GM21526 (cell line): ENCODE data around the gene MIPOL1.
"Not testable (repeated sequence)": the region's sequence is repeated elsewhere in the genome, so short reads cannot be mapped to it uniquely, and the experiment has no call there.

Source experiments
- ATAC-seq: cut with Tn5 transposase; IDR thresholded peaks from one replicate; pipeline ENCODE4 v1.9.1; 2021; ENCODE audit warnings: moderate library complexity; ENCODE audit not compliant: unreplicated experiment, low FRiP score

MIPOL1 gene

DNA sequence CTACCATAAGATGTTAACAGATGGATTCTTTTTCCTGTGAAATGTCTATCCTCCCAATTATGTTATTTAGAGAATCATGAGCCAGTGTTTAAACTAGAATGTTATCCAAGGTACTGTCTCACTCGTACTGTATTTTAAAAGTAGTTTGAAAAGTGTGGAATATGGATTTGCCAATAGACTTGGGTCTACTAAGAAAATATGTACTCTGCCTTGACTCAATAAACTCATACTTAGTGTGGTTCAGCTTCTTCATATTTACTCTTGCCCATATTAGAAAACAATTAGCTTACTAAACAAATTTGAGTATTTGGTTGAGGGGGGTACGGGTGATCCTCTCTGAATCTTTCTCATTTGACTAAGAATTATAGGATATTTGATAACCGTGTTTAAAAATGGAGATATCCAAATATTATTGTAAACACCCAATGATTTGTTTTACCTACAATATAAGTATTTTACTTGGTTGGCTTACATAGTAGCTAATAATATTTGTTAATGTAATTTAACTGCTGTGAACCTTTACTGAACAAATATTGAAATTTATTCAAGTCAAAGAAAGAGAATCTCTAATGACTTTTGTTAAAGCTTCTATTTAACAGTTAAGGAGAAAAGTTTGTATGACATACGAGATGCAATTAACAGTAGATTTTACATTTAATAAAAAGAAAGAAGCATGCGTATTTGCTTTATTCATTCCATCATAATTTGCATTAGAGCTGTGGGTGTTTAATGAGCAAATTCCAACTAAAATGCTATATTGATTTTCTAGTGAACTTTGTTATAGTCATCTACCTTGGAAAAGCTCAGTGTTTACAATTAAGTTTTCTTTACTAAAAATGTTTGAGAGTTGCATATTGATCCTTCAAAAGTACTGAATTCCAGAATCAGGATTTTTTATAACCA lies 81.2 kb downstream of the MIPOL1 start:
- no peak for ATAC-seq

DNA sequence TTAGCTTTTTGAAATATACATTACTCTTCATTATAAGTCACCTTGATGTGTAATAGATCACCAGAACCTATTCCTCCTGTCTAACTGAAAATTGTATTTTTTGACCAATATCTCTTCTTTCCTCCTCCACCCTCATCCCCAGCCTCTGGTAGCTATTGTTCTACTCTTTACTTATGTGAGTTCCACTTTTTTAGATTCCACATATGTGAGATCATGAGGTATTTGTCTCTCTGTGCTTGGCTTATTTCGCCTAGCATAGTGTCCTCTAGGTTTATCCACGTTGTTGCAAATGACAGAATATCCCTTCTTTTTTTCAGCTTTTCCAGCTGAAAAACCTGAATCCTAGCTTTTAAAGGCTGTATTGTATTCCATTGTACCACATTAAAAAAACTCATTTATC lies 82.1 kb downstream of the MIPOL1 start:
- ATAC-seq: no peak

DNA sequence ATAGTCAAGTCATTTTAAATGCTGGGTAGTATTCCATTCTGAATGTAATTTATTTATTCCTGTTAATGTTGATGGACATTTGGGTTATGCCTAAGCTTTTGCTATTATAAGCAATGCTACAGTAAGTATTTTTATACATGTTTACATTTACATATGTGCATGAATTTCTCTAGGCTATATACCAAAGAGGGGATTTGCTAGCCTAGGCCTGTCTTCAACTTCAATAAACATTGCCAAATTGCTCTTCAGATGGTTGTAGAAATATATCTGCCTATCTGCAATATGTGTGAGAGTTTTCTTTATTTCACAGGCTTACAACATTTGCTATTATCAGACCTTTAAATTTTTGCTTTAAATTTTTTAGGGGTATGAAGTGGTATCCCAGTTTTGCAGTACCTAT lies 87.0 kb downstream of the MIPOL1 start:
- ATAC-seq: no peak

DNA sequence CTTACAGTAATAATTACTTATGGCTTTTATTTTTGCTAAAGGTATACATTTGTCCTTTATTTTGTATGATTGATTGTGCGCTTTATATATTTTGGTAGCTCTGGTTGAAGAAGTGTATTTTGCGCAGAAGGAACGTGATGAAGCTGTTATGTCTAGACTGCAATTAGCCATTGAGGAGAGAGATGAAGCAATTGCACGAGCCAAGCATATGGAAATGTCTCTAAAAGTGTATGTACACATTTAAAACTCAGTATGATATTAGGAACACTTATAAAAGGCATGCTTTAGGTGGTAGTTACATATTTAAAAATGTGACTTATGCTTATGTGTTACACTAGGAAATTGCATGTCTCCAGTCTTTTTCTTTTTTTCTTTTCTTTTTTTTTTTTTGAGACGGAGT lies 87.5 kb downstream of the MIPOL1 start:
- ATAC-seq: no peak

DNA sequence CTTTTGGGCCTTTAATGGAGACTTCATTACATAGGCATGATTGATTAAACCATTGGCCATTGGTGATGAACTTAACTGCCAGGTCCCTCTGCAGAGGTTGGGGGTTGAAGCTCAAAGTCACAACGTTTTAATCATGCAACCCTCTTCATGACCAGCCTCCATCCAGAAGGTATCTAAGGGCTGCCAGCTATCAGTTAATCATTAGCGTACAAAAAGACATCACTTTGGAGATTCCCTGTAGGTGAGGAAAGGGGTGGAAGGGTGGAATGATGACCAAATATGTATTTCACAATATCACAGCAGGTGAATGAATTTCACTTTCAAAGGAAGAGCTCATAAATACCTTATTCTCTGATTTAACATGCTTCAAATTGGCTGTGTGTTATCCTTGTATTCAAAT lies 92.0 kb downstream of the MIPOL1 start:
- ATAC-seq: no peak

DNA sequence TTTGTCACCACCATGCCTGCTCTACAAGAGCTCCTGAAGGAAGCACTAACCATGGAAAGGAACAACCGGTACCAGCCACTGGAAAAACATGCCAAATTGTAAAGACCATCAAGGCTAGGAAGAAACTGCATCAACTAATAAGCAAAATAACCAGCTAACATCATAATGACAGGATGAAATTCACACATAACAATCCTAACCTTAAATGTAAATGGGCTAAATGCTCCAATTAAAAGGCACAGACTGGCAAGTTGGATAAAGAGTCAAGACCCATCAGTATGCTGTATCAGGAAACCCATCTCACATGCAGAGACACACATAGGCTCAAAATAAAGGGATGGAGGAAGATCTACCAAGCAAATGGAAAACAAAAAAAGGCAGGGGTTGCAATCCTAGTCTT lies 97.5 kb downstream of the MIPOL1 start:
- not testable (repeated sequence) for ATAC-seq

DNA sequence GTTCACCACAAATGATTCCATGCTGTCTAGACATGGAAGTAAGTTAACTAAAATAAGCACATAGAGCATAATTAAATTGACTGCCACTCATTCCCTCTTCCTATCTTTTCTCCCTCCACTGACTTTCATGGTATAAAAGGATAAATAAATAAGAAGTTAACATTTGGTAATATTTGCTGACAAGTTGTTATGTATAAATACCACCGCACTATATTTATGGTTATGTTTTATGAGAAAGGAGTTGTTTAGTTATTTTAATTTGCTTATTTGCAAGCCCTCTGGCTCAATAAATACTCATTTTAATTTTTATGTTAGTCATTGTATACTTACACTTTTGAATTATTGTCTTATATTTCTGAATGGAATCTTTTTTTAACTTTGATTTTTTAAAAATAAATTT lies 113.5 kb downstream of the MIPOL1 start:
- no peak for ATAC-seq

DNA sequence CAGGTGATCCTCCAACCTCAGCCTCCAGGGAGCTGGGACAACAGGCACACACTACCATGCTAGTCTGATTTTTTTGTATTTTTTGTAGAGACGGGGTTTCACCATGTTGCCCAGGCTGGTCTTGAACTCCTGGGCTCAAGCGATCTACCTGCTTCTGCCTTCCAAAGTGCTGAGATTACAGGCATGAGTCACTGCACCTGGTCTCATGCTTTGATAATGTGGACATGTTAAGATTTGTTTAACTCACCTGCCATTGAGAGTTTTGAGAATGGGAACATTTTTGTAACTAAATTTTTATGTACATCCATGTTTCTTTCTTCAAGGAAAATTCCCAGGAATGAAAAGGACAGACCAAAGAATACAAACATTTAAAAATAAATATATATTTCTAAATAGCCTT lies 121.2 kb downstream of the MIPOL1 start:
- ATAC-seq: no peak

DNA sequence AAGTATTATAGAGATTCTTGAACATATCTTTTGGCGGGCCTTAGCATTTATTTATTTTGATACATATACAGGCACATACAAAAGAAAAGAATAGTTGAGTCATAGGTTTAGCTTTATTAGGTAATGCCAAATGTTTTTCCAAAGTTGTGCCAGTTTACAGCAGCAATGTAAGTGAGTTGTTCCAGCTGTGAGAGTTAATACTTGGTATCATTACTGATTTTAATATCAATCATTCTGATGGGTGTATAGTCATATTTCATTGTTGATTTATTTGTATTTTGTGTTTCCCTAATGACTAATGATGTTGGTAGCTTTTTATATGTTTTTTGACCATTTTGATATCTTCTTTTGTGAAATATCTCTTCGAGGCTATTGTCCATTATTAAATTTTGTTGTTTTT lies 122.4 kb downstream of the MIPOL1 start:
- ATAC-seq: no peak

DNA sequence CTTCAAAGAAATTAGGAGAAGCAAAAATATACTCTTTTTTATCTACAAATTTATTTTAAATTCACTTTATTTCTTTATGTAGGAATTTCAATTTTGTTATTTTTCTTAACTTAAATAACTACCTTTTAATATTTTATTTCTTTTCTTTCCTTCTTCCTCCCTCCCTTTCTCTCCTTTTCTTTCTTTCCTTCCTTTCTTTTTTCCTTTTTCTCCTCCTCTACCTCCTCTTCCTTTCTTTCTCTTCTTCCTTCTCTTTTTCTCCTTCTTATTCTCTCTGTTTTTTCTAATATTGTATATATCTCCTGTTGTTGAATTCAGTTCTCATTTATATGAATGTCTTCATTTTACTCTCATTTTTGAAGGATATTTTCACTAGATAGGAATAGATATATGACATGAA lies 127.6 kb downstream of the MIPOL1 start:
- ATAC-seq: no peak

DNA sequence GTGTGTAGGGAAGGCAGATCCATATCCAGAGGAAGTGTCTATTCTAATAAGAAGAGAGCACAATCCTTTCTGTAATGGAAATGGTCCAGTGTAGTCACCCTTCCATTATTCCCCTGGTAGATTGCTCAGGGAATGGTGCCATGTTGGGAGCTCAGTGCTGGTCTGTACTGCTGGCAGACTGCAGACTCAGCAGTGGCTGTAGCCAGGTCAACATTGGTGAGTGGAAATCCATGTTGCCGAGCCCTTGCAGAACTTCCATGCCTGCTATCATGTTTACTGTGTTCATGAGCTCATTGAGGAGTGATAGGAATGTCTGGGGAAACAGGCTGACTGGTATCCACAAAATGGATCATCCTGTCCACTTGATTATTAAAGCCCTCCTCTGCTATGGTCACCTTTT lies 128.7 kb downstream of the MIPOL1 start:
- no peak for ATAC-seq

DNA sequence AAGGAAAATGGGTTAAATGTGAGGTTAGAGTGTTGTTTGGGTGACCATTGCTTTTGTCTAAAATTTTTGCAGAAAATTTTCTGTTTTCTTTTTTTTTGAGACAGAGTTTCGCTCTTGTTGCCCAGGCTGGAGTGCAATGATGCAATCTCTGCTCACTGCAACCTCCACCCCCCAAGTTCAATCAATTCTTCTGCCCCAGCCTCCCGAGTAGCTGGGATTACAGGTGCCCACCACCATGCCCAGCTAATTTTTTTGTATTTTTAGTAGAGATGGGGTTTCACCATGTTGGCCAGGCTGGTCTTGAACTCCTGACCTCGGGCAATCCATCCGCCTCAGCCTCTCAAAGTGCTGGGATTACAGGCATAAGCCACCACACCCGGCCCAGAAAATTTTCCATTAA lies 130.2 kb downstream of the MIPOL1 start:
- not testable (repeated sequence) for ATAC-seq

DNA sequence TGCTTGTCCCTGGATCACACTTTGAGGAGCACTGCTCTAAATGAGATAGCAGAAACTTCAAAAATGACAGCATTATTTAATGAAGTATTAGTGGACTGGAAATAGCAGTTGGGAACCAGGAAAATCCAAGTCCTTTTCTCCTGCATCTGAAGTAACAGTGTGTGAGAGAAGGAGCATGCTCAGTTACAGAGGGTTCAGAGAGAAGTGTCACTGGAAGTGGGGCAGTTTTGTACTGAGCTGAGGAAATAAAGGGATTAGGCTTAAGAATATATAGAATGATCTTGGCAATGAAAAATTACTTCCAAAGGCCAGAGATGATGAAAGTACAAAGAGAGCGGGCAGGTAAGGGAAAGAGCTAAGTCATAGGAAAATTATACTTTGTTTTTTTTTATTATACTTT lies 130.9 kb downstream of the MIPOL1 start:
- no peak for ATAC-seq

DNA sequence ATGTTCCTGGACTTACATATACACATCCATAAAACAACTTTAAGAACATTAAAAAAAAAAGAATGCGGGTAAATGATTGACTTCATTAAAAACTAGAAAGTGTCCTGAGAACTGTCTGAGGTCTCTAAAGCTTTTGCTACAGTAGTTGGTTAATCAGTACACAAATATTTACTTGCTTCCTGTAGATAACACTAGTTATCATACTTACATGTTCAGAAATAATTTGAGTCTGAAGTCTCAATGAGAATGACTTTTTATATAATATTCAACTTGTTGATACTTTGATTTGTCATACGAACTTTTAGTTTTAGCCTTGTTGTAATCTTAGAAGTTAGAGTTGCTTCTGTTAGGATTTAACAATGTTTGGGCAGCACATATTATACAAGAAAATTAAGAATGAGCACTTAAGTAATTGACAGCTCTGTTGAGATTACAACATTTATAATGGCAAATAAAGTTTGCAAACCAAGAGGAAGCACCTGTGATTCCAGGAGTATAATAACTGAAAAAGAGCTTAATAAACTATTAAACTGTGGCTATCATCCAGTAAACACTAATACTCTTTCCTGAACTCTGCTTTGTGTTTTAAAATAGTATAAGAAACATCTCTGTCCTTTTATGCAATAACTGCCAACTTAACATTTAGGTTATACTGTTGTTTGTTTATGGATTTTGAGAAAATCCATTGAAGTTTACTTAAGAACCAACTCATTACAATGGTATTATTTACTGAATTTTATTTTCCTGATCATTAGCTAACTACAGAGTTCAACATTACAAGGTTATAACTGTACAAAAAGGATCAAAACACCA lies 131.7 kb downstream of the MIPOL1 start:
- no peak for ATAC-seq

DNA sequence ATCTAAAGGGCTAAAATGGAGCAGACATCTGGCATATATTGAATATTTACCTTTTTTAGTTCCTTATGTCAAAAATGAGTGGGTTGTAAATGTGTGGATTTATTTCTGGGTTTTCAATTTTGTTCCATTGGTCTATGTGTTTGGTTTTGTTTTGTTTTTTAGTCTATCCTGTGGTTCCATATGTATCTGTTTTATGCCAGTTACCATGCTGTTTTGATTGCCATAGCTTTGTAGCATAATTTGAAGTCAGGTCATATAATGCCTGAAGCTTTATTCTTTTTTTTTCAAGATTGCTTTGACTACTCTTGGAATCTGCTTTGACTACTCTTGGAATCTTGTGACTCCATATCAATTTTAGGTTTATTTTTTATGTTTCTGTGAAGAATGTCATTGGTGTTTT lies 133.2 kb downstream of the MIPOL1 start:
- ATAC-seq: no peak

DNA sequence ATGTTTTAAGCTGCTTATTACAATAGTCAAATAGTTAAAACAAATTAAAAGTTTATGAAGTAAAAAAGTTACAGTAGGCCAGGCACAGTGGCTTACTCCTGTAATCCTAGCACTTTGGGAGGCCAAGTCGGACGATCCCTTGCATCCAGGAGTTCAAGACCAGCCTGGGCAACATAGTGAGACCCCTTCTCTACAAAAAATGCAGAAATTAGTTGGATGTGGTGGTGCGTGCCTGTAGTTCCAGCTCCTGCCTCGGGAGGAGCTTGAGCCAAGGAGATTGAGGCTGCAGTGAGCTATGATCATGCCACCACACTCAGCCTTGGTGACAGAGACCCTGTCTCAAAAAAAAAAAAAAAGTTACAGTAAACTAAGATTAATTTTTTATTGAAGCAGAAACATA lies 142.6 kb downstream of the MIPOL1 start:
- ATAC-seq: no peak

DNA sequence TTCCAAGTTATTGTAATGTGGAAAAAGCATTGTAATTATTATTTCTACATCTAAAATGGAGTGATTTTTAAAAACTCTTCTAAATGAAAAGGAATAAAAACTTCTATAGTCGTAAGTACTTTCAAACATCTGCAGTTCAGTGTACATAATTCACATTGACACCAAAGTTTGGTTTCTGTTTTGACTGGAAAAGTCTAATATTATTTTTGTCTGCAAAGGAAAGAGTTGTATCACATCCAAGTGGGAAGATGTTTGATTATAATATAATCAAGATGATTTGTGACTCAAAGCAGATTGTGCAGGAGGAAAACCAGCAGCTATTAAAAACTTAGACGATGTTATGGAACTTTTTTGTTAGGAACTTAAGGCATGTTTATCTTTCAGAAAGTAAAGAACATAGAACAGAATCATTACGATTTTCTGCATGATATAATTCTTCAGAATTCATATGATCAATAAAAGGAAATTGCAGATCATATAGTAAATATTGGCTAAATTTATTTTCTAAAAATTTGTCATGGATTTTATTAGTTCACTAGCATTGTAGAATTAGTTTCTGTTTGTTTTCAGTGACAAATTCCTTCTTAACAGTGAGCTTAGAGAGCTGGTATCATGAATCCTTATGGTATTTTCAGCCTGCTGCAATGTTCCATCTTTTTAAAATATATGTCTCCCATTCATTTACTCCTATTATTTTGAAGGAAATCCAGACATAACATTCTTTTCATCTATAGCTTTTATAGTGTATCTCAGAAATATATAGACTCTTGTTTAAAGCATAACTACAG lies 145.8 kb downstream of the MIPOL1 start:
- no peak for ATAC-seq

DNA sequence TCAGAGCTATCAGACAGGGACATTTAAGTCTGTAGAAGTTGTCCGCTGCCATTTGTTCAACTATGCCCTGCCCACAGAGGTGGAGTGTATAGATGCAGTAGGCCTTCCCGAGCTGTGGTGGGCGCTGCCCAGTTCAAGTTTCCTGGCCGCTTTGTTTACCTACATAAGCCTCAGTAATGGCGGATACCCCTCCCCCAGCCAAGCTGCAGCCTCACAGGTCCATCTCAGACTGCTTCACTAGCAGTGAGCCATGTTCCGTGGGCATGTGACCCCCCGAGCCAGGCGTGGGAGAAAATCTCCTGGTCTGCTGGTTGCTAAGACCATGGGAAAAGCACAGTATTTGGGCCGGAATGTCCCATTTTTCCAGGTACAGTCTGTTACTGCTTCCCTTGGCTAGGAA lies 165.9 kb downstream of the MIPOL1 start:
- no peak for ATAC-seq

DNA sequence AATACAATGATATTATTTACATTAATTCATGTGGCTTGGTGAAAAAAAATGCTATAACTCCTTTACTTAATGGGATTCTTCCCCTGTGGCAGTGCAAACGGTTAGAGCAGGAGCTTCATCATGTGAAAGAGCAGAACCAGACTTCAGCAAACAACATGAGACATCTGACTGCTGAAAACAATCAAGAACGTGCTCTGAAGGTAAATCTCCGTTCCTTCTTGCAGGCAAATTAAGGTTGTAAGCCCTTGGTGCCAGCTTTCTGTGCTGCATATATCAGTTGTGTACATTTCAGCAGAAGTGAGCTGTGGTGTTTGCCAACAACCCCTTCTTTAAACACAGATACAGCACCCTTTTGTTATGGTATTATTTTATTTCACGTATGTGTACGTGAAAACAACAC lies 171.7 kb downstream of the MIPOL1 start:
- no peak for ATAC-seq

DNA sequence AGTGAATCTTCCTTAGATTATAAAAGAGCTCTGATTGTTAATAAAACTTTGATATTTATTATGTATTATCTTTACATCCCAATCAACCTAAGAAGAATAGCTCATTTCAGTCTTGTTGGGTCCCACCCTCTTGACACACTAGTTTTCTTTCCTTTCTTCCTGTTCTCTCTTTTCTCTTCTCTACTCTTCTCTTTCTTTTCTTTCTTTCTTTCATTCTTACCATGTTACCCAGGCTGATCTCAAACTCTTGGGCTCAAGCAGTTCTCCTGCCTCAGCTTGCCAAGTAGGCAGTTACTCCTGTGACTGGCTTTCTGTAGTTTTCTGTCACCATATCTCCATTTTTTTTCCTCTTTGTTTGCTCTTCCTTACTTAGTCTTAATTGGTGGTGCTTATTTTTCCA lies 177.8 kb downstream of the MIPOL1 start:
- ATAC-seq: no peak
